Measurements from ENCODE around the gene CYP27B1.

DNA sequence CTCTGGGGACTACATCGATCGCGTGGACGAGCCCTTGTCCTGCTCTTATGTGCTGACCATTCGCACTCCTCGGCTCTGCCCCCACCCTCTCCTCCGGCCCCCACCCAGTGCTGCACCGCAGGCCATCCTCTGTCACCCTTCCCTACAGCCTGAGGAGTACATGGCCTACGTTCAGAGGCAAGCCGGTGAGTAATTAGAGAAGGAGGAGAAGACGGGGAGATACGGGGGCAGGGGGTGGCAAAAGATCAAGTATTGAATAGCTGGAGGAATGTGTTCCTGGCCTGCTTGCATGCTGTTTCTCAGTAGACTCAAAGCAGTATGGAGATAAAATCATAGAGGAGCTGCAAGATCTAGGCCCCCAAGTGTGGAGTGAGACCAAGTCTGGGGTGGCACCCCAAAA, 51.1 kb downstream of the CYP27B1 start:
- TF ChIP-seq CTCF (IDR thresholded peaks at IDR 0.05; ENCODE audit: low read depth, low read length): no peak
- no peak for TF ChIP-seq POLR2A (IDR thresholded peaks at IDR 0.05; ENCODE audit: extremely low read depth, insufficient read length)
- TF ChIP-seq, protein P1, sequence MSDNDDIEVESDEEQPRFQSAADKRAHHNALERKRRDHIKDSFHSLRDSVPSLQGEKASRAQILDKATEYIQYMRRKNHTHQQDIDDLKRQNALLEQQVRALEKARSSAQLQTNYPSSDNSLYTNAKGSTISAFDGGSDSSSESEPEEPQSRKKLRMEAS (IDR thresholded peaks at IDR 0.05; ENCODE audit: low read depth, low read length): no peak
